Stimulated activated CD4-positive, alpha-beta T cell treated with anti-CD3 and anti-CD28 coated beads, Interleukin-2, amount 100 ng/mL, for 24 hours (primary cell): ENCODE data around the gene C1orf159.
A peak's percentile ranks its signal among the peaks of the same experiment; 100 is the strongest.
"Not testable (repeated sequence)": the region's sequence is repeated elsewhere in the genome, so short reads cannot be mapped to it uniquely, and the experiment has no call there.

Source experiments
- DNase-seq, 2 donors: peaks; one replicate each; pipeline ENCODE4 v3.0.0-alpha.2; 2020

The C1orf159 gene

DNA sequence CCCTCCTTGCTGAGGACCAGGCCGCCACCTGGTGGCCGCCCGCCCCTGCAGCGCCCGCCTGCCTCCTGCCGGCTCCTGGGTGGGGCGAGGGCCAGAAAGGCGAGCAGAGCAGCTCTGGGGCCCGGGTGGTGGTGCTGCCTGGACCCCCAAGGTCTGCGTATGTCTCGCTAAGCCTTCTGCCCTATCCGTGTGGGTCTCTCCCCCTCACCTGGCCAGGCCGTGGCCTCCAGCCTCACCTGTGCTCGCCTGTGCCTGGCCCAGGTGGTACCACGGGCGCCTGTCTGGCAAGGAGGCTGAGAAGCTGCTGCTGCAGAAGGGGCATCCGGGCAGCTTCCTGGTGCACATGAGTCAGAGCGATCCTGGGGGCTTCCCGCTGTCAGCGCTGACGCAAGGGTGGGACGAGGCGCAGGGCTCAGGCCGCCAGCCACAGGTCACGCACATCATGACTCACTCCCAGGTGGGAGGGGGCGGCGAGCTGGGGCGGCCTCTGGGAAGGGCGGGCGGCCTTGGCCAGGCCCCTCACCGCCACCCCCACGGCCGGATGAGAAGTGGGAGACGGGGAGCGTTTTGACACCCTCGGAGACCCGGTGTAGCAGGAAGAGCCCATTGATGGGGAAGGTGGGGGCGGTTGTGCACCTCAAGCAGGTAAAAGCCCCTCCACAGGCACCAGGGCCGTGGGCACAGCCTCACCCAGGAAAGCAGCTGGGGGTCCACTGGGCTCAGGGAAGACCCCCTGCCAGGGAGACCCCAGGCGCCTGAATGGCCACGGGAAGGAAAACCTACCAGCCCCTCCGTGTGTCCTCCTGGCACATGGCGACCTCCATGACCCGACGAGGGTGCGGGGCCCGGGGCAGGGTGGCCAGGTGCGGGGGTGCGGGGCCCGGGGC lies 51.7 kb downstream of the C1orf159 start:
- peak; percentile 84 to 90 for DNase-seq

DNA sequence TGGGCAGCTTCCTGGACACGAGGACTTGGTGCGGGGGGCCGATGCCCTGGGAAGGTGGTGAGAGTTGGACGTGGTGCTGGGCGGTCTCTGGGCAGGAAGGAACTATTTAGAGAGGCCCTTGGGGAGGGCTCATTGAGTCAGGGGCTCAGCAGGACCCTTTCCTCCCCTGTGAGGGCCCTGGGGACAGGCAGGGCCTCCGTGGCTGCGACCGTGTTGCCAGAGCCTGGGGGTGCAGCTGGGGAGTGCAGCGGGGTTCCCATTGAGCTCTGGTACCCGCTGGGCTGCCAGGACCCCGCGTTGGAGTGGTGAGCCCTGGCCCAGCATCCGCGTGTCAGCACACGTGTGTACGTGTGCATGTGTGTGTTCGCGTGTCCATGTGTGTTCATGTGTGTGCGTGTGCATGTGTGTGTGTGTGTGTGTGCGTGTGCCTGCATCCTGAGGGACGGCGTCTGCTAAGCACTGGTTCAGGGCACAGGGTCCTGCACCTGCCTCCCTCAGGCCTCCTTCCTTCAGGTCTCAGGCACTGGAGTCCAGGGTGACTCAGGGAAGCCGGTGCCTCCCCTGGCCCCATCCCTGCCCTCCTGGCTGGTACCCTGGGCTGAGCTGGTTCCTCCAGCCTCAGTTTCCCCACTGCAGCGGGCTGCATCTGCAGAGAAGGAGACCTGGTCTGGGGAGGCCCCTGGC lies 52.5 kb downstream of the C1orf159 start:
- DNase-seq: no peak

DNA sequence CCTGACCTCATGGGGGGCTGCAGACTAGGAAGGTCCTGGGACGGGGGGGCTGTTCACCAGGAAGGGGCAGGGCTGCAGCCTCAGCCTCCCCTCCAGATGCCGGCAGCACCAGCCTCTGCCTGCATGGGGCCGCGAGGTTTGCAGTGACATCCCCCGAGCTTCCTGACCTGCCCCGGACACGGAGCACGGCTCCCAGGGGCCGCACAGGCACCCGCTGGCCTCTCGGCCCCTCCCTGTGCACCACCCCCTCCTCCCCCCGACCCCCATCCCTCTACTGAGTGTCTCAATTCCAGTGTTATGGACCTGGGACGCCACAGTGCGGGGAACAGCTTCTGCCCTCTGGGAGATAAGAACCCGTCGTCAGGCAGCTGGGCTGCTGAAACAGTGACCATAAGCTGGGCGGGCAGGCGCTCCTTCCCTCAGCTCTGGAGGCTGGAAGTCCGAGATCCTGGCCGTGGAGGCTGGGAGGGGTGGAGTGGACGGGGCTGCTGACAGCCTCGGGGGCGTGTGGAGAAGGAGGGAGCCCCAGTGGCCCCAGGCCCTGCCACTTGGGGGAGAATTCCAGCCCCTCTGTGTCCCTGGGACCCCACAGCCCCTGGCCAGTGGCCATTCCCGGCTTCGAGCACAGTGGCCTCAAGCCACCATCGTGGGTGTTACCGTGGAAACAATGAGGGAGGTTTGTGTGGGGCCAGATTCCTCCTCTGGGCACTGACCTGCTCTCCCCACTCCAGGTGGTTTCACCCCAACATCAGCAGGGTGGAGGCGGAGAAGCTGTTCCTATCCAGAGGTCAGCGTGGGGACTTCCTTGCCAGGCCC lies 53.3 kb downstream of the C1orf159 start:
- no peak for DNase-seq

GRCh38 chr1:1061682-1062345 lies 54.1 kb downstream of the C1orf159 start:
- DNase-seq: no peak

DNA sequence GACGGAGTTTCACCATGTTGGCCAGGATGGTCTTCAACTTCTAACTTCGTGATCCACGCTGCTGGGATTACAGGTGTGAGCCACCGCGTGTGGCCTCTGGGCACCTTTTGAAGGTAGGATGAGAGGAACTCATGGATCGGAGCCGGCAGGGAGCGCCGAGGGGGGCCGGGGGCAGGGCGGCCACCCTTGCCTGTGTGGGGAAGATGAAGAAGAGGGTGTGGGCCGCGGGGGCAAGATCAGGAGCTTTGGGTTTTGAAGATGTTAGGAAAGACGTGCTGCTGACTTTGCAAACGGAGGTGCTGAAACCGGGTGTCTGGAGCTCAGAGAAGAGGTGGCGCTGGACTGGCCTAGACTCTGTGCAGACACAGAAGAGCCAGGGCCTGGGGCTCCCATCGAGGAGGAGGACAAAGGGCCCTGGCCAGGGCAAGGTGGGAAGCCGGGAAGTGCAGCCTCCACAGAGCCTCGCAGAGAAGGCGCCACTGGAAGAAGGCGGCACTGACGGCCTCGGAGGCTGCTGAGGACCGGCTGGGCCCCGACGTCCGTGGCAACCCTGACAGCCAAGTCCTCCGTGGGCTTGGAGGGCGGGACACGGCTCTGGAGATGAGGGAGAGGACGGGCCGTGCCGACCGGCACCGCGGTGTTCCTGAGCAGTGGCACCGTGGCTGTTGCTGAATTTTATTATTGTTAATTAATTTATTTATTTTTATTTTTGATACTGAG lies 55.4 kb downstream of the C1orf159 start:
- DNase-seq: no peak

- peak; percentile 96 to 97 for DNase-seq
Measured at GRCh38 chr1:1059494-1060280, 56.2 kb downstream of the C1orf159 start.

DNA sequence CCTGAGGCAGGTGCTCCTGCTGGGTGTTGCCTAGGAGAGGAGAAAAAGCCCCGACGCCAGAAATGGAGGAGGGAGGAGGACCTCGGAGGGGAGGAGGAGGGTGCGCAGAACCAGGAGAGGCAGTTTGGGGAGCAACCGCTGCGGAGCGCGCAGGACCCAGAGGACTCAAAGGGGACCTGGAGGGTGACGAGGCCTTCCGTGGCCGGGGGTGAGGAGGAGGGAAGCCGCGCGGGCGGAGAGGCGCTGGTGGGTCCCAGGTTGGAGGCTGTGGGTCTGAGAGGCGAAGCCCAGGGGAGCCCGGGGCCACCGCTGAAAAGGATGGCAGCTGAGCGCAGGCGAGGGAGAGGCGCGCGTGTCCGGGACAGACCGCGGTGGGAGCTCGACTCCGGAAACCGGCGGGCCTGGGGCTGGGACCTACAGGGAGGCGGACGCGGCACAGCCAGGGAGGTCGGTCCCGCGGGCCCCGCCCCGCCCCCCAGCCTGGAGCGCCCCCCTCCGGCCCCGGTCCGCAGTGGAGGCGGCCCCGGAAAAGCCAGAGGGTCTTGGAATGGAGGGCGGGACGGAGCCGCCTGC lies 56.9 kb downstream of the C1orf159 start:
- DNase-seq: peak in 1 of 2 donors; percentile 53

GRCh38 chr1:1058088-1058905 lies 57.6 kb downstream of the C1orf159 start:
- no peak for DNase-seq

DNA sequence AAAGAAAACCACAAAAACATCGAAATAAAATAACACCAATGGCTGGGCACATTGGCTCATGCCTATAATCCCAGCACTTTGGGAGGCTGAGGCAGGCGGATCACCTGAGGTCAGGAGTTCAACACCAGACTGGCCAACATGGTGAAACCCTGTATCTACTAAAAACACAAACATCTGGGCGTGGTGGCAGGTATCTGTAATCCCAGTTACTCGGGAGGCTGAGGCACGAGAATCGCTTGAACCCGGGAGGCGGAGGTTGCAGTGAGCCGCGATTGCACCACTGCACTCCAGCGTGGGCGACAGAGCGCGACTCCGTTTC lies 58.2 kb downstream of the C1orf159 start:
- not testable (repeated sequence) for DNase-seq

DNA sequence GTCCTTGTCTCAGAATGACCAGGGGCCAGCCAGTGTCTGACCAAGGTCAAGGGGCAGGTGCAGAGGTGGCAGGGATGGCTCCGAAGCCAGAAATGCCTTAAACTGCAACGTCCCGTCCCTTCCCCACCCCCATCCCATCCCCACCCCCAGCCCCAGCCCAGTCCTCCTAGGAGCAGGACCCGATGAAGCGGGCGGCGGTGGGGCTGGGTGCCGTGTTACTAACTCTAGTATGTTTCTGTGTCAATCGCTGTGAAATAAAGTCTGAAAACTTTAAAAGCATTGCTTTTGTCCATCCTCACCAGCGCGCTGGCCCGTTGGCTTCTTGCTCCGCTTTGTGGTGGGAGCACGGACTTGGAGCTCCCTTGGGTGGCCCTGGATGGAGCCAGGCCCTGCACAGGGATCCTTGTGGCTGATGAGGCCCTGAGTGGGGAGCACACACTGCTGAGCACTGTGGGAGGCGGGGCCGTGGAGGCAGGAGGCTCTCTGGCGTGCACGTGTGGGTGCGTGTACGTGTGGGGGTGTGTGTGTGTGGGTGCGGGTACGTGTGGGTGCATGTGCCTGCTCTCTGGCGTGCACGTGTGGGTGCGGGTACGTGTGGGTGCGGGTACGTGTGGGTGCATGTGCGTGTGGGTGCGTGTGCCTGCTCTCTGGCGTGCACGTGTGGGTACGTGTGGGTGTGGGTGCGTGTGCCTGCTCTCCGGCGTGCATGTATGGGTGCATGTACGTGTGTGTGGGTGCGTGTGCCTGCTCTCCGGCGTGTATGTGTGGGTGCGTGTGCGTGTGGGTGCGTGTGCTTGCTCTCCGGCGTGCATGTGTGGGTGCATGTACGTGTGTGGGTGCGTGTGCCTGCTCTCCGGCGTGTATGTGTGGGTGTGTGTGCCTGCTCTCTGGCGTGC lies 59.8 kb downstream of the C1orf159 start:
- no peak for DNase-seq

DNA sequence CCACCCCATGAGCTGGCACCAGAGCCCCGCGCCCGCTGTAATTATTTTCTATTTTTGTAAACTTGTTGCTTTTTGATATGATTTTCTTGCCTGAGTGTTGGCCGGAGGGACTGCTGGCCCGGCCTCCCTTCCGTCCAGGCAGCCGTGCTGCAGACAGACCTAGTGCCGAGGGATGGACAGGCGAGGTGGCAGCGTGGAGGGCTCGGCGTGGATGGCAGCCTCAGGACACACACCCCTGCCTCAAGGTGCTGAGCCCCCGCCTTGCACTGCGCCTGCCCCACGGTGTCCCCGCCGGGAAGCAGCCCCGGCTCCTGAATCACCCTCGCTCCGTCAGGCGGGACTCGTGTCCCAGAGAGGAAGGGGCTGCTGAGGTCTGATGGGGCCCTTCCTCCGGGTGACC lies 60.9 kb downstream of the C1orf159 start:
- no peak for DNase-seq

DNA sequence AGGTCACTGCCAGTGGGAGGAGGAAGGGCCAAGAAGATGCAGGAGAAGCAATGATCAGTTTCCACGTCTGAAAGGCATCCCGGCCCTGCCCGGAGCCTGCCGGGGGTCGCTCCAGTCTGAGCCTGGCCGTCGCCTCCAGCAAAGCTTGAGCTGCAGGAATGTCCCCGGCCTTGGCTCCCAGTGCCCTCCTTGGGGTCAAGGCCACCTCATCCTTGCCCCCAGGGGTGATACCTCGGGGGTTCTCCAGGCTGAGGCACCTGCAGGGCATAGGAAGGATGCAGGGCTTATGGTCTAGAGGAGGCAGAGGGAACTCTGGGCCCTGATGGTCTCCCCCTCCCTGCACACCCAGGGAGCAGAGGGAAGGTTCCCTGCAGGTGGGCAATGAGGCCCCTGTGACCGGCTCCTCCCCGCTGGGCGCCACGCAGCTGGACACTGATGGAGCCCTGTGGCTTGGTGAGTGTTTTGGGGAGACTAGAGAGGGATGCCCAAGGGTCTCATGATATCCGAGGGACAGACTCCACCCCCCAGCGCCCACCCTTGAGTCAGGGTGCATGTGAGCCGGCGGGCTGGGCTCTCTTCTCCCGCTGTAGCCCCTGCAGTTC lies 61.7 kb downstream of the C1orf159 start:
- DNase-seq: no peak

- DNase-seq: no peak
Measured at GRCh38 chr1:1053682-1054081, 62.2 kb downstream of the C1orf159 start.

DNA sequence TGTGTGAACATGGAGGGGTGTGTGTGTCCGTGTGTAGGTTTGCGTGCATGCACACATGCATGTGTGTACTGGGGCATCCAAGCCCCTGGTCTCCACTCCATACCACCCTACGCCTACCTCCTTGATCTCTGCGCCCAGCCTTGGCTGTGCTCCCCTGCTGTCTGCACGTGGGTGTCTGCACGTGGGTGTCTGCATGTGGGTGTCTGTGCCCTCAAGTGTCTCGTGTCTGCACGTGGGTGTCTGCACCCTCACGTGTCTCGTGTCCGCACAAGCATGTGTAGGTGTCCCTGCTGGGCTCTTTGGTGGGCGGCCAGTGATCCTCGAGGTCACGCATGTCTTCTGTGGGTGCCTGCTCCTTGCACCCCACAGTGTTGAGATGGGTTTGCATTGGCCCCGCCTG lies 62.9 kb downstream of the C1orf159 start:
- DNase-seq: no peak

GRCh38 chr1:1052003-1052840 lies 63.7 kb downstream of the C1orf159 start:
- DNase-seq: no peak

- no peak for DNase-seq
Measured at GRCh38 chr1:1051127-1051810, 64.6 kb downstream of the C1orf159 start.

- no peak for DNase-seq
Measured at GRCh38 chr1:1050577-1051052, 65.3 kb downstream of the C1orf159 start.
